Measurements from ENCODE around the gene KNSTRN.

The KNSTRN gene

DNA sequence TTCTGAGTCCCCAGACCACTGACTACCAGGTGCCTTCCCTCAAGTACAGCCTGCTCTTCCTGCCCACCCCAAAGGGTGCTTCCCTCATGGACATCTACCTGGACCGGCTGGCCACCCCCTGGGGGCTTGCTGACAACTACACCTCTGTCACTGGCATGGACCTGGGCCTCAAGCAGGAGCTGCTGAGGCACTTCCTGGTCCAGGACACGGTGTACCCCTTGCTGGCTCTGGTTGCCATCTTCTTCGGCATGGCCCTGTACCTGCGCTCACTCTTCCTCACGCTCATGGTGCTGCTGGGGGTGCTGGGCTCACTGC is 15.2 kb upstream of the KNSTRN start:
- DNase-seq: no peak

DNA sequence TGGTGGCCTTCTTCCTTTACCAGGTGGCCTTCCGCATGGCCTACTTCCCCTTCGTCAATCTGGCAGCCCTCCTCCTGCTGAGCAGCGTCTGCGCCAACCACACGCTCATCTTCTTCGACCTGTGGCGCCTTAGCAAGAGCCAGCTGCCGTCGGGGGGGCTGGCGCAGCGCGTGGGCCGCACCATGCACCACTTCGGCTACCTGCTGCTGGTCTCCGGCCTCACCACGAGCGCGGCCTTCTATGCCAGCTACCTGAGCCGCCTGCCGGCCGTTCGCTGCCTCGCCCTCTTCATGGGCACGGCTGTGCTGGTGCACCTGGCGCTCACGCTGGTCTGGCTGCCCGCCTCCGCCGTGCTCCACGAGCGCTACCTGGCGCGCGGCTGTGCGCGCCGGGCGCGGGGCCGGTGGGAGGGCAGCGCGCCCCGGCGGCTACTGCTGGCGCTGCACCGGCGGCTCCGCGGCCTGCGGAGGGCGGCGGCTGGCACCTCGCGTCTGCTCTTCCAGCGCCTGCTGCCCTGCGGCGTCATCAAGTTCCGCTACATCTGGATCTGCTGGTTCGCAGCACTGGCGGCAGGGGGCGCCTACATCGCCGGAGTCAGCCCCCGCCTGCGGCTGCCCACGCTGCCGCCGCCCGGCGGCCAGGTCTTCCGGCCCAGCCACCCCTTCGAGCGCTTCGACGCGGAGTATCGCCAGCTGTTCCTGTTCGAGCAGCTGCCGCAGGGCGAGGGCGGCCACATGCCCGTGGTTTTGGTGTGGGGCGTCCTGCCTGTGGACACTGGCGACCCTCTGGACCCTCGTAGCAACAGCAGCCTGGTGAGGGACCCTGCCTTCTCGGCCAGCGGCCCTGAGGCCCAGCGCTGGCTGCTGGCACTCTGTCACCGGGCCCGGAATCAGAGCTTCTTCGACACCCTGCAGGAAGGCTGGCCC is 14.6 kb upstream of the KNSTRN start:
- peak; percentile 59 for DNase-seq

DNA sequence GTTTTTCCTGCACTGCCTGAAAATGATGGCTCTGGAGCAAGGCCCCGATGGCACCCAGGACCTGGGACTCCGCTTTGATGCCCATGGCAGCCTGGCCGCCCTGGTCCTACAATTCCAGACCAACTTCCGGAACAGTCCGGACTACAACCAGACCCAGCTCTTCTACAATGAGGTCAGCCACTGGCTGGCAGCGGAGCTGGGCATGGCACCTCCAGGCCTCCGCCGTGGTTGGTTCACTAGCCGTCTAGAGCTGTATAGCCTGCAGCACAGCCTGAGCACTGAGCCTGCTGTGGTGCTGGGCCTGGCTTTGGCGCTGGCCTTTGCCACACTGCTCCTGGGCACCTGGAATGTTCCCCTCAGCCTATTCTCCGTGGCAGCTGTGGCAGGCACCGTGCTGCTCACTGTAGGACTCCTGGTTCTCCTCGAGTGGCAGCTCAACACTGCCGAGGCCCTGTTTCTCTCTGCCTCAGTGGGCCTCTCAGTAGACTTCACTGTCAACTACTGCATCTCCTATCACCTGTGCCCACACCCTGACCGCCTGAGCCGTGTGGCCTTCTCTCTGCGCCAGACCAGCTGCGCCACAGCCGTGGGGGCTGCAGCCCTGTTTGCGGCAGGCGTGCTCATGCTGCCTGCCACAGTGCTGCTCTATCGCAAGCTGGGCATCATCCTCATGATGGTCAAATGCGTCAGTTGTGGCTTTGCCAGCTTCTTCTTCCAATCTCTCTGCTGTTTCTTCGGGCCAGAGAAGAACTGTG is 13.6 kb upstream of the KNSTRN start:
- DNase-seq: no peak

DNA sequence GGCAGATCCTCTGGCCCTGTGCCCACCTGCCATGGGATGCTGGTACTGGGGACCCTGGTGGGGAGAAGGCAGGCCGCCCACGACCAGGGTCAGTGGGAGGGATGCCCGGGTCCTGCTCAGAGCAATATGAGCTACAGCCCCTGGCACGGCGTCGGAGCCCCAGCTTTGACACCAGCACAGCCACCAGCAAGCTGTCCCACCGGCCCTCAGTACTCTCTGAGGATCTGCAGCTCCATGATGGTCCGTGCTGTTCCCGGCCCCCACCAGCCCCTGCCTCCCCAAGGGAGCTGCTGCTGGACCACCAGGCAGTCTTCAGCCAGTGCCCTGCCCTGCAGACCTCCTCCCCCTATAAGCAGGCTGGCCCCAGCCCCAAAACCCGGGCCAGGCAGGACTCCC is 13.0 kb upstream of the KNSTRN start:
- DNase-seq: no peak

DNA sequence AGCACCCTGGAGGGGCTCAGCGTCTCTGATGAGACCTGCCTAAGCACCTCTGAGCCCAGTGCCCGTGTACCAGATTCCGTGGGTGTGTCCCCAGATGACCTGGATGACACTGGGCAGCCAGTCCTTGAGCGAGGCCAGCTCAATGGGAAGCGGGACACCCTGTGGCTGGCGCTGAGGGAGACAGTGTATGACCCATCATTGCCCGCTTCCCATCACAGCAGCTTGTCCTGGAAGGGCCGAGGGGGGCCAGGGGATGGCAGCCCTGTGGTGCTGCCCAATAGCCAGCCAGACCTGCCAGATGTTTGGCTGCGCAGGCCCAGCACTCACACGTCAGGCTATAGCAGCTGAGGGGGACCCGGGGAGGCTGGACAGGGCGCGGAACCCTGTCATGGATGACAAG is 12.6 kb upstream of the KNSTRN start:
- DNase-seq: no peak

DNA sequence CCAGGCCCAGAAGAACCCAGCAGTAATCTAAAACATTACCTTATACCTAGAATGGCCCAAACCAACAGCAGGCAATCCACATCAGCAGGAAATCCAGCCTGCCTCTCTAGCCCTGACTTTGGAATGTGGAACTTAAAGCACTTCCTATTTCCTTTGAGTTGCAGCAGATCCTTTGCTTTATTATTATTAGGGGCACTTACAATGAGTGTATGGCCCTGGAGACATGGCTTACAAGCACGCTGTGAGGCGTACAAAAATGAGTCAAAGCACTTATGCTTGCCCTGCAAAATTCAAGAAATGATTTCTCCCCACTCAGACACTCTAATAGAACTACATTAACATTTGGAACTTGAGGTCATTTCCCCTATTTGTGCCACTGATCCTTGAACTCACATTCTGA is 9.5 kb upstream of the KNSTRN start:
- no peak for DNase-seq

DNA sequence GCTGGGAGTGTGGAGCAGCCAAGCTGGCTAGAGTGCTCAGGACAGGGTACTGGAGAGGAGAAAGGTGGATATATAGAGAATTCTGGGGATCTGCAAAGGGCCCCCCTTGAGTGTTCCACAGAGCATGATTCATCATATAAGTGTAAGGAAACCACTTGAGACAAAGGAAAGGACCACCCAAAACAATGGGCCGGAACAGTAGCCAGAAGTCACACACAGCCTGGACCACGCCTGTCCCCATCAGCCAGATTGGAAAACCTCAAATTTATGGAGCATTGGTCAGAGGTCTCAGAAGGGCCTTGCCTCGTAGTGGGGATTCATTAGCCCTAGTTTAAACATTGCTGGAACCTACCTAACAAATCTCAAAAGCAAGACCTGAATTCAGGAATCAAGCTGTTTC is 4.9 kb upstream of the KNSTRN start:
- DNase-seq: no peak

DNA sequence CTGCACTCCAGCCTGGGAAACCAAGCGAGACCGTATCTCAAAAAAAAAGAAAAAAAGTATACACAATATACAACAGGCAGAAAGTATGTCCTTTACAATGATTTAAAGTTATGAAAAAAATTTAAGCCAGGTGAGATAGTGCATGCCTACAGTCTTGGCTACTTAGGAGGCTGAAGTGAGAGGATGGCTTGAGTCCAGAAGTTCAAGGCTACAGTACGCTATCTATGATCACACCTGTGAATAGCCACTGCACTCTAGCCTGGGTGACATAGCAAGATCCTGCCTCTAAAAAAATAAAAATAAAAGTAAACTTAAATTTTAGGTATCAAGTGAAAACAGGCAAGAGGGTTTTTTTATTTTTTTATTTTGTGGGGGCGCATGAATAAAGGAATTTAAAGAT is 3.1 kb upstream of the KNSTRN start:
- no peak for DNase-seq

DNA sequence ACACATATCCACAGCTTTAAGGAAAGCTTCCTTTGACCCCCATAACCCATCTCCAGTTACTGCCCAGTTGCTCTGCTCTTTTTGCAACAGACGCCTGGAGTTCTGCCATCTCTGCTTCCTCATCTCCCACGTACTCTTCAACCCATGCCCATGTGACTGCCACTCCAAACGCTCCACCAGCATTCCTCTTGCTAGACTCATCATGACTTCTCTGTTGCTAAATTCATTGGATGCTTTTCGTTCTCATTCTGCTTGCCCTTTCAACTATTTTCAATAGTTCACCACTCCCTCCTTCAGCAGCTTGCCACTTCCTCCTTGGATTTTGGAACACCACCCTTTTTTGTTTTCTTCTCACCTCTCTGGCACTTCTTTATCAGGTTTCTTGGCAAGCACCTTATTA is 2.7 kb upstream of the KNSTRN start:
- no peak for DNase-seq

DNA sequence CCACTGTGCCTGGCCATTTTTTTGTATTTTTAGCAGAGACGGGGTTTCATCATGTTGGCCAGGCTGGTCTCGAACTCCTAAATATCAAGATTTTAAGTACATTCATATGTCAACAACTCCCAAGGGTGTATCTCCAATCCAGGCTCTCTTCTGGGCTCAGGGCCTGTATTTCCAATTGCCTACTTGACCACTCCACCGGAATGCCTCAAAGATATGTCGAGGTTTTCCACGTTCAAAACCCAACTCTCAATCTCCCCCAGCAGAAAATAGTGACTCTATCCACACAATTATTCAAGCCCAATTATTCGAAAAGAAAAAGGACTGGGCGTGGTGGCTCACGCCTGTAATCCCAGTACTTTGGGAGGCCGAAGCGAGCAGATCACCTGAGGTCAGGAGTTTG is 1.9 kb upstream of the KNSTRN start:
- DNase-seq: no peak

DNA sequence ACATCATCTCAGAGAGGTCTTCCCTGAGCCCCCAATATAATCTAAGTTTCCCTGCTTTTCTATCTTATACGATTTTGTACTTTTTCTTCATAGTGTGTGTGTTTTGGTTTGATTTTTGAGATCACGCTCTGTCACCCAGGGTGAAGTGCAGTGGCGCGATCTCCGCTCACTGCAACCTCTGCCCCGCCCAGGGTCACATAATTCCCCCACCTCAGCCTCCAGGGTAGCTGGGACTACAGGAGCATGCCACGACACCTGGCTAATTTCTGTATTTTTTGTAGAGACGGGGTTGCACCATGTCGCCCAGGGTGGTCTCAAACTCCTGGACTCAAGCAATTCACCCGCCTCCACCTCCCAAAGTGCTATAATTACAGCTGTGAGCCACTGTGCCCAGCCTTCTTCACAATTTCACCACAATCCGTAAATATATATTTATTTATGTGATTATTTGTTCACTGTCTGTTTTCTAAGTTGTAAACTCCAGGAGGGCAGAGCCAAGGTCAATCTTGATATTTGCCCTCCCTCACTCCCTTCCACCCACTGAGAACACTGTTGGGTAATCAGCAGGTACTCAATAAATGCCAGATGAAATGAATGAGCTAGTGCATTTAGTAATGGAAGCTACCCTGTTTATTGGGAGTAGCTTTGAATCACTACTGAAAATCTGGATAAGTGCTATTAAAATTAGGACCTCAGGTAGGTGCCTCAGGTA is 547 bp upstream of the KNSTRN start:
- DNase-seq: no peak

DNA sequence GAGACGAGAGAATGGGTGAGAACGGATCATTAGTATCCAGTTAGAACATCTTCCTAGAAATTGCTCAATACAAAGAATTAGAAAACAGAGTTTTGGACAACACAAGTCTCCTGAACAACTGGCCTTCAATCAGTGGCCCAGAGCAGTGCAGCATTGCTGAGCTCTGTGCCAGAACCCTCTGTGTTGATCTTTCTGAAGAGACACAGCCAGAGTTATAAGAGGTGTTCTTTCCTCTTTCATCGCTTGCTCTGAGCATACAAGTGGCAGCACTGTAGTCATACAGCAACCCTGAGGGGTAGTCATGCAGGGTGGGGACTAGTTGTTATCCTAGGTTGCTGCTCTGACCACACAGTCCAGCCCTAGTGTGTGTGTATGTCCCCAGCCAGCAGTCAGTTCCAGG is 4.0 kb downstream of the KNSTRN start:
- no peak for DNase-seq

DNA sequence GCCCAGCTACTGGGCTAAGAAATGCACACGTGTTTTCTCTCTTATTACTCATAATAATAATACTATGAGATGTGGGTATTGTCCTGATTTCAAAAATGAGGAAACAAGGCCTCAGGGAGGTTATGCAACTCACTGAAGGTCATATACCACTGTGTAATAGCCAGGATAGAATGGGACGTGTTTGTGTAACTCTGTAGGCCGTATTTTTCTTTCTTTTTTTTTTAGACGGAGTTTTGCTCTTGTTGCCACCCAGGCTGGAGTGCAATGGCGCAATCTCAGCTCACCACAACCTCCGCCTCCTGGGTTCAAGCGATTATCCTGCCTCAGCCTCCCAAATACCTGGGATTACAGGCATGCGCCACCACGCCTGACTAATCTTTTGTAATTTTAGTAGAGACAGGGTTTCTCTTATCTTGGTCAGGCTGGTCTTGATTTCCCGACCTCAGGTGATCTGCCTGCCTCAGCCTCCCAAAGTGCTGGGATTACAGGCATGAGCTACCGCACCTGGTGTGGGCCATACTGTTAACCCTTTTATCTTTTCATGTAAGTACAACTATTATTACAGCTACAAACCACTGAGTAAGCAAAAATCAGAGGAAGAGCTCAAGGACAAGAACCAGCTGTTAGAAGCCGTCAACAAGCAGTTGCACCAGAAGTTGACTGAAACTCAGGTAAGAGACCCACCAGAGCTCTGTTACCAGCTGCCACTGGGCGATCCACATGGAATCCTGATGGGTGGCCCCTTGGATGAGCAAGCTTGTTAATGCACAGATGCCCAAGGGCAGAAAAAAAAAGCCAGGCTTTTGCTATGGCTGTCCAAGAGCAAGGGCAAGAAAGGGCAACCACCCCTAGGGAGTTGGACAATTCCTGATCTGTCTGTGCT is 6.7 kb downstream of the KNSTRN start:
- DNase-seq: no peak

DNA sequence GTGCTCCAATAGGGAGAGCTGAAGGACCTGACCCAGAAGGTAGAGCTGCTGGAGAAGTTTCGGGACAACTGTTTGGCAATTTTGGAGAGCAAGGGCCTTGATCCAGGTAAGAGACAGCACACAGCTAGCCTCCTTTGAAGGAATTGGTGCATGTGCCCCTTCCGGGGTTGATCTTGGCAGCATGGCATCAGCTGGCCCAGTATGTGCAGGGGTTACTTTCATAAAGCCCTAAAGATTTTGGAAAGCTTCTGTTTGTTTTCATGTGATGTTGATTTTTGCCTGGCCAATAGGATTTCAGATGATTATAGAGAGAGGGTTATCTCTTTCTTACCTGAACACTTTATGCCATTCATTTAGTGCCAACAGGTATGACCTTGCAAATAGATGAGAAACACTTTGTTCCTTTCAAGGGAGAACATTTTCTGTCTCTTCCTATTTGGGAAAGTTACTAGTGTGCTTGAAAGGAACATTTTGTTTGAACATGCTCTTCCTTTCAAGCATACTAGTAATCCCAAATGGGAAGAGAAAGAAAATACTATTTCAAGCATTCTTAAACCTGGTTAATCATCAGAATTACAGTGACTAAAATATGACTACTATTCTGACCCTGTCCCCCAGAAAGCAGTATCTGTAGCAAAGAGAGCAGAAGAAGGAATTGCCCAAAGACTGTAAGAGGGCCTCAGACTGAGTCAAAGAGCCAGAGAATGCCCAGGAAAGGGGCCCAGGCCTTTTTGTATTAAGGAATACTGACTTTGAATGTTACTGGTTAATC is 7.5 kb downstream of the KNSTRN start:
- no peak for DNase-seq

DNA sequence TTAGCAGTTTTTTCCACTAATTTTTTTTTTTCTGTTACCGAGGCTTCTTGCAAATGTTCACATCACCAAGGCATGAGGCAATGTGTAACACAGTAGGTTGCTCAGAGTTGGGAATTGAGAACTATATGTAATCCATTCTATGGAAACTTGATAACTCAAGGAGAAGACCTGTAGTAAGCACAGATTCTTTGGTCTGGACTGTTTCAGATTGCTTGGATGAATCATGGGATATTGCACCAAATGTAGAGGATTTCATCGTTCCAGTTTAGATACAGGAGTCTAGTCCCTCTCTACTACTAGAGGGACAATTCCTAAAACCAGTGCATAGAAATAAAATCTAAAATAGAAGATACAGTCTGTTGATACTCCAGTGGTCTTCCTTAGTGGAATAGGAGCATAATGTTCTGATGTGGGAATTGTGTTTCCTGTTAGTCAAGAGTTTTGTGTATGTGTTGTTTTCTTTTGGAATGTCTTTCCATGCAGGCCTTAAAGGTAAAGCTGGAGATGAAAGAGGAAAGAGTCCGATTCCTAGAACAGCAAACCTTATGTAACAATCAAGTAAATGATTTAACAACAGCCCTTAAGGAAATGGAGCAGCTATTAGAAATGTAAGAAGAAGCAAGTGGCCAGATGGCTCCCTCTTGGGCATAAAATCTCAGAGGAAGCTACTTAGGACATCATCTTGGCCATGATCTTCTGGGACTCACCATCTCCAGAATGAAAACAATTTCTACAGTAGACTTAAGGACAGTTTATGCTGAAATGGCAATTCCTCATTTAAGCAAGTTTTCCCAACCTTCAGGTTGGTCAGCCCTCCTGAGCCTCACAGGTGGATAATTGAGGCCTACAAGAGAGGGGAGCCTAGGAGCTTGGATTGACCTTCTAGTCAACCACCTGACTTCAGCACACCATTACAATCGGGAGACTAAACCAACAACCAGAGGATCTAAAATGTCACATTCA is 10.7 kb downstream of the KNSTRN start:
- no peak for DNase-seq

DNA sequence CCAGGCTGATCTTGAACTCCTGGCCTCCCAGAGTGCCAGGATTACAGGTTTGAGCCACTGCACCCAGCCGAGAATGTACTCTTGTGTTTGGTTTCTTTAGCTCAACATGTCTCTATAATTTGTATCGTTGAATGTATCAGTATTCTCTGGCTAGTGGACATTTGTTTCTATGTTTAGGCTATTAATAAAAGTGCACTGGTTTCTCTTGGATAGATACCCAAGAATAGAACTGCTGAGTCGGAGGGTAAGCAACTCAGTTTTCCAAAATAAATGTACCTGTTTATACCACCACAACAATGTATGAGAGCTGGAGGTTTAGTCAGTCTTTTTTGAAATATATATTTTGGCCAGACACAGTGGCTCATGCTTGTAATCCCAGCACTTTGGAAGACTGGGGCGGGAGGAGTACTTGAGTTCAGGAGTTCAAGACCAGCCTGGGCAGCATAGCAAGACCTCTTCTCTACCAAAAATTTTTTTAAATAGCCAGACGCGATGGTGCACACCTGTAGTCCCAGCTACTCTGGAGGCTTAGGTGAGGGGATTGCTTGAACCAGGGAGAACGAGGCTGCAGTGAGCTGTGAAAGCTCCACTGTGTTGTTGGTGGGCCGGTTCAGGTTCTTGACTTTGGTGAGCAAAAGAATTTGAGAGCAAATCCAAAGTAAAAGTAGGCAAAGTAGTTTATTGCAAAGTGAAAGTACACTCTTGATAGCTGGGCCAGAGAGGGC is 15.3 kb downstream of the KNSTRN start:
- DNase-seq: no peak

DNA sequence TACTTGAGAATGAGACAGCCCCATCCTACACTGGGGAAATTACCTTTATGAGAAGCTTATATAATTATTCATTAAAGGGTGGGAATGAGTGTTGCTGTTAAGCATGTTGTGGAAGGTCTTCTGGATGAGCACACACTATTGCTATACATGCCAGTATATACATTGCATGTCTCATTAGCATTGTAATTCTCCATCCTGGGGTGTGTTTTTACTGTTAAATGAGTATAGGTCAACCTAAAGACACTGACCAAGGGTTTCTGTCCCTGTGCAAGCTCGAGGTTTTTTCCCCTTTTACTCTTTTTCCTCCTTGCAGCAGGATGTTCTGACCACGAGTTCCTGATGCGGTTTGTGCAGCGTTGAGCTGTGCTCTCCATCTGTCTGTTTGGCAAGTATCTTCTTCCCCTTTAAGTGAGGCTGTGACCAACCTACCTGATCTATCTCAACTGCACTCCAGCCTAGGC is 15.9 kb downstream of the KNSTRN start:
- DNase-seq: no peak

DNA sequence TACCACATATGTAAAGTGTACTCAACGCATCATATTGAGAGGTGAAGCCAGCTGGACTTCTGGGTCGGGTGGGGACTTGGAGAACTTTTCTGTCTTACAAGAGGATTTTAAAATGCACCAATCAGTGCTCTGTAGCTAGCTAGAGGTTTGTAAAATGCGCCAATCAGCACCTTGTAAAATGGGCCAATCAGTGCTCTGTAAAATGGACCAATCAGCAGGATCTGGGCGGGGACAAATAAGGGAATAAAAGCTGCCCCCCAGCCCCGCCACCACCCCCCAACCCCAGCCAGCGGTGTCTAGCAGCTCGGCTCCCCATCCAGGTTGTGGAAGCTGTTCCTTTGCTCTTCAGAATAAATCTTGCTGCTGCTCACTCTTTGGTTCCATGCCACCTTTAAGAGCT is 16.8 kb downstream of the KNSTRN start:
- DNase-seq: no peak

DNA sequence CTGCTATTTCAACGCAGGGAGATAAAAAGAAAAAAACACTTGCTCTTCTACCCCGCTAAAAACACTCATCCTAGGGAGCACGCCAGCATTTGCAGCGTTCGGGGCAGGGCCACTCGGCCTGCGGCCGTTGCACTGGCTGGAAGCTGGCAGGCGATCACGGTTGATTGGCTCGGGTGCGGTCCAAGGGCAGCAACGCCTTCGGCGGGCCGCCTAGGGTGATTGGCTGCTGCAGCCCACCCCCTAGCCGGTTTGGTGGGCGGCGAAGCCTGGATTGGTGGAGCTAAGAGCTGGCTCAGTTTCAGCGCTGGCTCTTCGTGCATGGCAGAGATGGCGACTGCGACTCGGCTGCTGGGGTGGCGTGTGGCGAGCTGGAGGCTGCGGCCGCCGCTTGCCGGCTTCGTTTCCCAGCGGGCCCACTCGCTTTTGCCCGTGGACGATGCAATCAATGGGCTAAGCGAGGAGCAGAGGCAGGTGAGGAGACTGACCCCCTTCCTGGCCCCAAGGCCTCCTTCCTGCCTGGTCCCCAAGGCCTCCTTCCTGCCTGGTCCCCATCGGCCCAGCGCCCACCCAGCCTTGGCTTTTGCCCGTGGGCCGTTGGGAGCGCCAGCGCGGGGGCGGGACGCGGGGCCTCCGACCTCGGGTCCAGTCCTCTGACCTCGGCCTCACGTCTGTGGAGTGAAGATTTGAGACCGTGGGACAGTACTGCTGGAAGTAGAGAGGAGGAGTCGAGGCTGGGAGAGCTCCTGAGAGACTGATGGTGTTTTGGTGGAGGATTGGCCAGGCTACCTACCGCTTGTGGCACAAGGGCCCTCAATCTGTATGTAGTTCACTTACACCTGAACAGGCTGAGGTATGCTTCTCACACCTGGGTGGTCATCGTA is 23.2 kb downstream of the KNSTRN start, which contains the start of gene IVD:
Gene IVD (plus strand): TSS at position 295 of the 881 bp plus-strand sequence. CDS start 33 bp downstream, at position 328.
- peak; percentile 90 for DNase-seq
